Measurements from ENCODE around the gene KCTD4.

- TF ChIP-seq, protein P1, sequence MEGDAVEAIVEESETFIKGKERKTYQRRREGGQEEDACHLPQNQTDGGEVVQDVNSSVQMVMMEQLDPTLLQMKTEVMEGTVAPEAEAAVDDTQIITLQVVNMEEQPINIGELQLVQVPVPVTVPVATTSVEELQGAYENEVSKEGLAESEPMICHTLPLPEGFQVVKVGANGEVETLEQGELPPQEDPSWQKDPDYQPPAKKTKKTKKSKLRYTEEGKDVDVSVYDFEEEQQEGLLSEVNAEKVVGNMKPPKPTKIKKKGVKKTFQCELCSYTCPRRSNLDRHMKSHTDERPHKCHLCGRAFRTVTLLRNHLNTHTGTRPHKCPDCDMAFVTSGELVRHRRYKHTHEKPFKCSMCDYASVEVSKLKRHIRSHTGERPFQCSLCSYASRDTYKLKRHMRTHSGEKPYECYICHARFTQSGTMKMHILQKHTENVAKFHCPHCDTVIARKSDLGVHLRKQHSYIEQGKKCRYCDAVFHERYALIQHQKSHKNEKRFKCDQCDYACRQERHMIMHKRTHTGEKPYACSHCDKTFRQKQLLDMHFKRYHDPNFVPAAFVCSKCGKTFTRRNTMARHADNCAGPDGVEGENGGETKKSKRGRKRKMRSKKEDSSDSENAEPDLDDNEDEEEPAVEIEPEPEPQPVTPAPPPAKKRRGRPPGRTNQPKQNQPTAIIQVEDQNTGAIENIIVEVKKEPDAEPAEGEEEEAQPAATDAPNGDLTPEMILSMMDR (IDR thresholded peaks at IDR 0.05; ENCODE audit: poor library complexity, severe bottlenecking), result no peak
- TF ChIP-seq EZH2 (IDR thresholded peaks at IDR 0.05; ENCODE audit: borderline replicate concordance, insufficient read depth, low read length, poor library complexity, severe bottlenecking), result no peak
- no peak for TF ChIP-seq MXI1 (conservative IDR thresholded peaks at IDR 0.05; ENCODE audit: poor library complexity, severe bottlenecking)
- TF ChIP-seq, protein P2, sequence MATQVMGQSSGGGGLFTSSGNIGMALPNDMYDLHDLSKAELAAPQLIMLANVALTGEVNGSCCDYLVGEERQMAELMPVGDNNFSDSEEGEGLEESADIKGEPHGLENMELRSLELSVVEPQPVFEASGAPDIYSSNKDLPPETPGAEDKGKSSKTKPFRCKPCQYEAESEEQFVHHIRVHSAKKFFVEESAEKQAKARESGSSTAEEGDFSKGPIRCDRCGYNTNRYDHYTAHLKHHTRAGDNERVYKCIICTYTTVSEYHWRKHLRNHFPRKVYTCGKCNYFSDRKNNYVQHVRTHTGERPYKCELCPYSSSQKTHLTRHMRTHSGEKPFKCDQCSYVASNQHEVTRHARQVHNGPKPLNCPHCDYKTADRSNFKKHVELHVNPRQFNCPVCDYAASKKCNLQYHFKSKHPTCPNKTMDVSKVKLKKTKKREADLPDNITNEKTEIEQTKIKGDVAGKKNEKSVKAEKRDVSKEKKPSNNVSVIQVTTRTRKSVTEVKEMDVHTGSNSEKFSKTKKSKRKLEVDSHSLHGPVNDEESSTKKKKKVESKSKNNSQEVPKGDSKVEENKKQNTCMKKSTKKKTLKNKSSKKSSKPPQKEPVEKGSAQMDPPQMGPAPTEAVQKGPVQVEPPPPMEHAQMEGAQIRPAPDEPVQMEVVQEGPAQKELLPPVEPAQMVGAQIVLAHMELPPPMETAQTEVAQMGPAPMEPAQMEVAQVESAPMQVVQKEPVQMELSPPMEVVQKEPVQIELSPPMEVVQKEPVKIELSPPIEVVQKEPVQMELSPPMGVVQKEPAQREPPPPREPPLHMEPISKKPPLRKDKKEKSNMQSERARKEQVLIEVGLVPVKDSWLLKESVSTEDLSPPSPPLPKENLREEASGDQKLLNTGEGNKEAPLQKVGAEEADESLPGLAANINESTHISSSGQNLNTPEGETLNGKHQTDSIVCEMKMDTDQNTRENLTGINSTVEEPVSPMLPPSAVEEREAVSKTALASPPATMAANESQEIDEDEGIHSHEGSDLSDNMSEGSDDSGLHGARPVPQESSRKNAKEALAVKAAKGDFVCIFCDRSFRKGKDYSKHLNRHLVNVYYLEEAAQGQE (IDR thresholded peaks at IDR 0.05; ENCODE audit: borderline replicate concordance), result no peak
- no peak for TF ChIP-seq RAD21 (conservative IDR thresholded peaks at IDR 0.05)
- no peak for TF ChIP-seq EP300 (conservative IDR thresholded peaks at IDR 0.05; ENCODE audit: poor library complexity, severe bottlenecking)
- no peak for TF ChIP-seq SMC3 (conservative IDR thresholded peaks at IDR 0.05; ENCODE audit: poor library complexity)
- no peak for TF ChIP-seq POLR2AphosphoS5 (IDR thresholded peaks at IDR 0.05)
Observed at GRCh38 chr13:45167611-45168554, 33.0 kb downstream of the KCTD4 start.
